ENCODE measurements around the gene APOM. TPM values are rescaled to one million over a fixed set of nuclear protein-coding genes. Genes with fewer than 3 reads are reported as not detected.

The APOM gene
- polyA plus RNA-seq, 3 donors: 109 to 116 (median 110) TPM

GRCh38 chr6:31652925-31653724, 2.6 kb upstream of the APOM start:
- peak; percentile 96 for DNase-seq

DNA sequence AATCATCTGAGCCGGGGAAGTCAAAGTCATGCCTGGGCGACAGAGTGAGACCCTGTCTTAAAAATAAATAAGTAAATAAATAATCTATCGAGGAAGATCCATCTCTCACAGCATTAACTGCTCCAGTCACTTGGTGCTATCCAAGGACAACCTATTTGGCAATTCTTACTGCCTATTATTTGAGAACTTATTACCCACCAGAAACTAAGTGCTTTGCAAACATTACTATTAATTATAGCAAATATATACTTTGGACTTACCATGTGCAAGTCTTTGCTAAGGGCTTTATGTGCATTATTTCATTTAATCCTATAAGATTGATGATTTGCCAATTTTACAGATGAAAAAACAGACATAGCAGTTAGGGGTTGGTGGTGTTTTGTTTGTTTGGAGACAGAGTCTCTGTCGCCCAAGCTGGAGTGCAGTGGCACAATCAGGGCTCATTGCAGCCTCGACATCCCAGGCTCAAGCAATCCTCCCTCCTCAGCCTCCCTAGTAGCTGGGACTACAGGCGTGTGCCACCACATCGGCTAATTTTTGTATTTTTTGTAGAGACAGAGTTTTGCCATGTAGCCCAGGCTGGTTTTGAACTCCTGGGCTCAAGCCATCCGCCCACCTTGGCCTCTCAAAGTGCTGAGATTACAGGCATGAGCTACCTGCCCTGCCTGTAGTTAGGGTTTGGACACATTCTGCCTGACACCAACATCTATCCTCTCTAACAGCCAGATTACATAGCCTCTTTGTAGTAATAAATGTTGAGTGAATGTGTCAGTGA, 933 bp upstream of the APOM start:
- DNase-seq: no peak

DNA sequence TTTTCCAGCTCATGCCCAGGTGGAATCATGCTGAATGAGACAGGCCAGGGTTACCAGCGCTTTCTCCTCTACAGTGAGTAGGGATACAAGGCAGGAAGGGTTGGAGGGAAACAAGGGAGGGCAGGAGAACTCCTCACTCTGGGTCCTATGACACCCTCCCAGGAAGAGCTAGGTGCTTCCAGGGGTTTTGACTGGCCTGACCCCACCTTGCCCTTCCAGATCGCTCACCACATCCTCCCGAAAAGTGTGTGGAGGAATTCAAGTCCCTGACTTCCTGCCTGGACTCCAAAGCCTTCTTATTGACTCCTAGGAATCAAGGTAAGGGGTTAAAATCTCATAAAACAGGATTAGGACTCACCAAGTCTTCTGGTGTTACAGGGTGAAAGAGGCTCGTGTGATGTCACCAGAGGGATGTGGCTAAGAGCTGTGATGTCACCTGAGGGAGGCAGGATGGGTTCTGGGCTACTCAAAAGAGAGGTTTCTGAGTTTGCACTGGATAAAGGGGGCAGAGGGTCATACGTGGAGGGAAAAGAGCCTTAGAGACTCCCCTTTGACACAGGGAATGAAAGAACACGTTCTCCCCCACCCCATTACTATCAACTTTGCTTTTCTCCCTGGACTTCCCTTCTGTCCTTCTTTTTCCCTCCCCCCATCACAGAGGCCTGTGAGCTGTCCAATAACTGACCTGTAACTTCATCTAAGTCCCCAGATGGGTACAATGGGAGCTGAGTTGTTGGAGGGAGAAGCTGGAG, 1.9 kb downstream of the APOM start:
- no peak for DNase-seq

DNA sequence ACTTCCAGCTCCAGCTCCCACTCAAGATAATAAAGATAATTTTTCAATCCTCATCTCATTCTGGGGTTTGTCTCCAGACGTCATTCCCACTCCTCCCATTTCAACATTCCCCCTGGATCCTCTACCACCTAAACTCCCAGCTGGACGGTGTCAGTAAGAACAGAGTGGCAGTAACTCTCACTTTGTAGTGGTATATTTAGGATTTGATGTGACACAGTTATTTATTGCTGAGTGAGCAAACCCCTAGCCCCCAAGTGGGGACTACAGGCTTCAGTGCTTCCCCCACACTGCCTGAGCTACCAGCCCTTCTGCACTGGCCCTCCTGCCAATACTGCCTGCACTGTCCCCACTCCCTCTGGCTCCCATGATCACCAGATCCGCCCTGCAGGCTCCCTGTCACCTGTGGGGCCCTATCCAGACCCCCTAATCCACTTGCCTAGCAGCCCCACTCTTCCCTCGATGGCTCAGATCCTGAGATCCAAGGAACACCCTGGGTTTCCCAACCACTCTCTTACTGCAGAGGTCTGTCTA, 2.5 kb downstream of the APOM start:
- DNase-seq: no peak

GRCh38 chr6:31658983-31659648, 3.4 kb downstream of the APOM start:
- no peak for DNase-seq

GRCh38 chr6:31659649-31660380, 4.1 kb downstream of the APOM start:
- no peak for DNase-seq

DNA sequence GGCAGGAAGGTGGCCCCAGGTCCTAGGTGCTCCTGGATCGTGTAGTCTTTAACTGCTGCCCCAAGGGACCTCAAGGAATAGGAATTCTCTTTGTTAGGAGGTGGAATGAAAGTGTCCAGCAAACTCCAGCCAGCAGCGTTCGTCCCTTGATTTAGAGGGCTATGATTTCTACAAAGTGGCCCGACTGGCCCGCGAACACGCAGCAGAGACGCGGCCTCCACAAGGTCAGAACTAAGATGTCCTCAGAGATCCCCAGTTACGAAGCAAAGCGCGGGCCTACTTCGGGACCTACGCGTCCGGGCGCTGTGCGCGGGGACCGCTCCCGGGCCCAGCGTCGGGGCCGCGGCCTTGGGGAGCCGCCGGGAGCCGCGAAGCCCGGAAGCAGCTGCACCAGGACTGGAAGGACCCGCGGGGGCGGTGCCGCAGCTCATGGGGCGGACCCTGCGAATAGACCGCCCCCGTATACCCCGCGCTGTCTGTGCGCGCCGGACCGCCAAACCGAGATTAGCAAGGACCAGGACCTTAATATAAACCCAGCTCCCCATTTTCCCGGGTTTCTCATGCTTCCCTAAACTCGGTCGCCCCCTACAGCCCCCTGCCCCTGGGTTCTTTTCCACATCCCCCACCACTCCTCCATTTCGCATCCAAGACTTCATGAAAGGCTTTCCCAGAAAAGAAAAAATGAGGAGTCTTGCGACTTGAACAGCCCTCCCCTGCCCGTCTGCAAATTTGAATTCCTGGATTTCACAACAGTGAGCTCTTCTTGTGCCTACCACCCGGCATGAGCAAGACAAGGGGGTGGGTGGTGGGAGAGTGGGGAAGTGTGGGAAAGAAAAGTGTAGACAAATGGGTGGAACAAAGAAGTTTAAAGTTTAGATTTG, 4.9 kb downstream of the APOM start, which contains the start of gene C6orf47:
TSS of gene C6orf47 (minus strand) at position 398 of the 881 bp plus-strand sequence. CDS start 831 bp downstream, outside the sequence.
- DNase-seq: peak; percentile 88

DNA sequence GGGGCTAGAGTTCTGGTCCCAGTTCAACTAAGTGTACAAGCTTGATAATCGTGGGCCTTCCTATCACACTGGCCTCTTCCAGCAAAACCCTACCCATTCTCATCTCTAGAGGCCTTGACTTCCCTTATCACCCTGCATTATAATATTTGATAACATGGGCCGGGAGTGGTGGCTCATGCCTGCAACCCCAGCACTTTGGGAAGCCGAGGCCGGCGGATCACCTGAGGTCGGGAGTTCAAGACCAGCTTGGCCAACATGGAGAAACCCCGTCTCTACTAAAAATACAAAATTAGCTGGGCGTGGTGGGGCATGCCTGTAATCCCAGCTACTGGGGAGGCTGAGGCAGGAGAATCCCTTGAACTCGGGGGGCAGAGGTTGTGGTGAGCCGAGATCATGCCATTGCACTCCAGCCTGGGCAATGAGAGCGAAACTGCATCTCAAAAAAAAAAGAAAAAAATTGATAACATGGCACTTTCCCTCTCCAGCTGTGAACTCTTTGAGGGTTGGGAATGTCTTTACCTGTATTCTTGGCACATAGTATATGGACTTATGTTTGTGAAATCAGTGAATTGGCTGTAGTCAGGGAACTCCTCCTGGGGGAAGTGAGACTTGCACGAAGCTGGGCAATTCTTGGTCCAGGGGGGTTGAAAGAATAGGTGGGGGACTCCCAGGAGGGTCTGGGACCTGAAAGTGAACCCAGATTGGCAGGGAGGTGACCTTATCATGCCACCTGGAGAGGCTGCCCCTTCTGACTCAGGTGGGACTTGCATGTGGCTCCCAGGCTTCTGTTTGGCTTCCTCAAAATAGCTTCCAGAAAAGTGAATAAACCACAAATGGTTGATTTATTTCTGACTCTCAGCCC, 5.8 kb downstream of the APOM start:
- no peak for DNase-seq

DNA sequence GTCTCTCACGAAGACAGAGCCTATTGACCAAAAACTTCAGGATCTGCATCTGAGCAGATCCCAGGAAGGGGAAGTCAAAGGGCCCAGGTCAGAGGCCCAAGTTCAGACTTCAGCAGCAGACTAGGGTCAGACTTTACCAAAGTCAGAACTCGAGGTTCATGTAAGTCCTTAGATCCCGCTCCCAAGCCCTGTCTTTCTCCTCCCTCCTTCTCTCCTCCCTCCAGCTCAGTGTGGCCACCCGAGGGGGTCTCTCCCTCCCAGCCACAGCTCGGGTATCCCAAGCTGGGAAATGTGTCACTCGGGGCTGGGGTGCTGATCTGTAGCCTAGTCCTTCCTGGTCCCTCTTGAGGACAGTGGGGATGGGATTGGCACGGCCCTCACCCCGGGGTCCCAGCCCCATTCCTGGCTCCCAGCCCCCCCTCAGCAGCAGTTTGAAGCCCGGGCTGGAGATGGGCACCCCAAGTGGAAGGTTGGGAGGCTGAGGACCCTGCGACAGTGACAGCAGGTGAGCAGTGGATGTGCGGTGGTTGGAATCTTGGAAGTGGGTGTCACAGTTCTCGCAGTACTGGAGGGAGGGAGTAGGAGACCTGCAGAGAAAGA, 6.5 kb downstream of the APOM start:
- no peak for DNase-seq

DNA sequence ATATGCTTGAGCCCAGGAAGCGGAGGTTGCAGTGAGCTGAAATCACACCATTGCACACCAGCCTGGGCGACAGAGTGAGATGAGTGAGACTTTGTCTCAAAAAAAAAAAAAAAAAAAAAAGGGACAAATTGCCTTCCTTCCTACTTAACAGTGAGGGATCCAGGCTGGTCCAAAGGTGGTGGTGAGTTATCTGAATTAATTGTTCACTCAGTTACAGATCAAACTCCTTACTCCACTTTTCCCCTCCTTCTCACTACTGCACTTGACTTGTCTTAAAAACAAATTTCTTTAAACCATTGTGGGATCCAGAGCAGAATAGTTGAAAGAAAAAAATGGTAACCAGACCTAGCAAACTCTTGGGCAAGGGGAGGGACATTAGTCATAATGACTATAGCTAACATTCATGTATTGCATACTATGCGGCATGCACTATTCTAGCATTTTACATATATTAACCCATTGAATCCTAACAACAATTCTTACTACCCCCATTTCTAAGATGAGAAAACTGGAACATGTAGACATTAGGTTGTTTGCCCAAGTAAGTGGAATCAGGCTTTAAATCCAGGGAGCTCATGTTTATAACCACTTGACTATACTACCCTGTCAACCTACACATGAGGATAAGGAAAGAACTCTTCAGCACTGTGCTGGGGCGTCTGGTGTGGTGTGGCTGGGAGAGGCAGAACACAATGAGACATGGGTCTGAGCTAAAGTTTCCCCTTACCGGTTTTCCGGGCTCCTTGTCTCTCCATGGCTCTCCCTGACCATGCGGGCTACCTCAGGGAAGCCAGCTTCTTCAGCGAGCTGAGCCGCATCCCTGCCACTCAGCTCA, 7.6 kb downstream of the APOM start:
- DNase-seq: no peak

GRCh38 chr6:31663961-31664789, 8.5 kb downstream of the APOM start:
- DNase-seq: no peak

- peak; percentile 95 for DNase-seq
Measured at GRCh38 chr6:31664790-31665500, 9.3 kb downstream of the APOM start, which contains the start of gene GPANK1. GPANK1 (minus strand) TSS chr6:31664997; CDS start chr6:31664478, 519 bp downstream.

DNA sequence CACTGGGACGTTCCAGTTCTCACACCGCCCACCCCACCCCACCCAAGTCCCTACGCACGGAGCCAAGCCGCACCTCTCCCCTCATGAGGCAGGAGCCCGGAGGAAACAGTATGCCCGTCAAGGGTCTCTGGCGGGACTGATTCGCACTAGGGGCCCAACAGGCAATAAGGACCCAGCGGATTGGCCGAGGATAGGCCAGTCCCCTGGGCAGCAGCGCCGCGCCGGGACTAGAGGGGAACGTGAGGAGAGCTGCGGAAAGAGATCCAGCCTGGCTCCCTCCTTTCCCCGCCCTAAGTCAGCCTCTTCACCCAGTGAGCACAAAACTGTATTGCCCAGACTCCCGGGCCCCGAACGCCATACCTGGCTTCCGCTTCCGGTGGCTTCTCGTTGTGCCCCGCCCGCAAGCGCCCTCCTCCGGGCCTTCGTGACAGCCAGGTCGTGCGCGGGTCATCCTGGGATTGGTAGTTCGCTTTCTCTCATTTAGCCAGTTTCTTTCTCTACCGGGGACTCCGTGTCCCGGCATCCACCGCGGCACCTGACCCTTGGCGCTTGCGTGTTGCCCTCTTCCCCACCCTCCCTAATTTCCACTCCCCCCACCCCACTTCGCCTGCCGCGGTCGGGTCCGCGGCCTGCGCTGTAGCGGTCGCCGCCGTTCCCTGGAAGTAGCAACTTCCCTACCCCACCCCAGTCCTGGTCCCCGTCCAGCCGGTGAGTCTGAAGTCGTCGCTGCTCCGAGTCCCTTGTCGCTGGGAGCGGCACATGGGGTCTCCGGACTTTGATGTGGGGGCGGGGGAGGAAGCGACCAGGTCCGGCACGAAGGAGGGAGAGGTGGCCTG, 10.0 kb downstream of the APOM start, which contains the start of gene CSNK2B:
TSS of gene CSNK2B (plus strand) at position 580 of the 836 bp plus-strand sequence. CDS start 752 bp downstream, outside the sequence.
- peak; percentile 98 for DNase-seq

GRCh38 chr6:31666337-31666965, 10.8 kb downstream of the APOM start:
- peak; percentile 34 for DNase-seq

Data from renal pelvis (tissue), 4 donors.